Prostate gland (tissue), 2 donors: ENCODE data around the gene GAL3ST1. TPM values are rescaled to one million over a fixed set of nuclear protein-coding genes. Genes with fewer than 3 reads are reported as not detected.
"Not testable (repeated sequence)": the region's sequence is repeated elsewhere in the genome, so short reads cannot be mapped to it uniquely, and the experiment has no call there.

Experiments used
- DNase-seq: peaks from one replicate; pipeline ENCODE4 v3.0.0-alpha.2; 2019; ENCODE audit warnings: low spot score
- H3K27ac ChIP-seq, 2 donors: fragments of 200-600 bp; sonication (generic); 2 replicates each; pipeline ENCODE4 v1.5.1; 2017 to 2019
- H3K27me3 ChIP-seq: fragments of 200-600 bp; sonication (generic); replicated peaks from 2 replicates; pipeline ENCODE4 v1.5.1; 2019; ENCODE audit not compliant: insufficient read depth
- H3K36me3 ChIP-seq, 2 donors: fragments of 200-600 bp; sonication (generic); 1 replicate in 1 of 2; 2 replicates in 1 of 2; pipeline versions ENCODE4 v1.5.1 to v1.8.1; 2017 to 2019
- H3K4me1 ChIP-seq: fragments of 200-600 bp; sonication (generic); replicated peaks from 2 replicates; pipeline ENCODE4 v1.5.1; 2019
- H3K4me3 ChIP-seq, 2 donors: fragments of 200-600 bp; sonication (generic); 2 replicates each; pipeline ENCODE4 v1.5.1; 2017 to 2019
- H3K9me3 ChIP-seq: fragments of 200-600 bp; sonication (generic); 2 replicates; pipeline ENCODE4 v1.5.1; 2017
- CTCF ChIP-seq, 4 experiments: fragments of 200-600 bp in 2 of 4; fragments of 450-650 bp in 2 of 4; sonication (generic) in 2 of 4; IDR thresholded peaks; 1 replicate in 3 of 4; 2 replicates in 1 of 4; pipeline ENCODE4 v1.5.1; 2016 to 2019; ENCODE audit warnings: antibody characterized with exemption in 4 of 4, mild to moderate bottlenecking in 2 of 4, moderate library complexity in 2 of 4
- POLR2A ChIP-seq: fragments of 450-650 bp; IDR thresholded peaks from one replicate; pipeline ENCODE4 v1.6.1; 2016; ENCODE audit warnings: antibody characterized with exemption, mild to moderate bottlenecking
- POLR2AphosphoS5 ChIP-seq: sonication (generic); formaldehyde crosslinking; IDR thresholded peaks from one replicate; pipeline ENCODE4 v1.6.1; 2017; ENCODE audit warnings: antibody characterized with exemption
- WGBS: methylation state at CpG from one replicate; pipeline ENCODE4 v1.1.5; 2018; 5-methylcytosine and 5-hydroxymethylcytosine counted together
- intact Hi-C: fragments of 100-400 bp; cut with DNase I; formaldehyde crosslinking; loops from one replicate; pipeline ENCODE4 v1.14.2; 2022
- total RNA-seq, 2 donors: library from RNA; depleted of rRNA; stranded (reverse); fragments of >200 nt; gene quantifications; one replicate each; pipeline ENCODE4 v1.1.0, GENCODE V29; 2016

The GAL3ST1 gene
- 1 to 10 TPM; 1.1 to 9.7 TPM for total RNA-seq

DNA sequence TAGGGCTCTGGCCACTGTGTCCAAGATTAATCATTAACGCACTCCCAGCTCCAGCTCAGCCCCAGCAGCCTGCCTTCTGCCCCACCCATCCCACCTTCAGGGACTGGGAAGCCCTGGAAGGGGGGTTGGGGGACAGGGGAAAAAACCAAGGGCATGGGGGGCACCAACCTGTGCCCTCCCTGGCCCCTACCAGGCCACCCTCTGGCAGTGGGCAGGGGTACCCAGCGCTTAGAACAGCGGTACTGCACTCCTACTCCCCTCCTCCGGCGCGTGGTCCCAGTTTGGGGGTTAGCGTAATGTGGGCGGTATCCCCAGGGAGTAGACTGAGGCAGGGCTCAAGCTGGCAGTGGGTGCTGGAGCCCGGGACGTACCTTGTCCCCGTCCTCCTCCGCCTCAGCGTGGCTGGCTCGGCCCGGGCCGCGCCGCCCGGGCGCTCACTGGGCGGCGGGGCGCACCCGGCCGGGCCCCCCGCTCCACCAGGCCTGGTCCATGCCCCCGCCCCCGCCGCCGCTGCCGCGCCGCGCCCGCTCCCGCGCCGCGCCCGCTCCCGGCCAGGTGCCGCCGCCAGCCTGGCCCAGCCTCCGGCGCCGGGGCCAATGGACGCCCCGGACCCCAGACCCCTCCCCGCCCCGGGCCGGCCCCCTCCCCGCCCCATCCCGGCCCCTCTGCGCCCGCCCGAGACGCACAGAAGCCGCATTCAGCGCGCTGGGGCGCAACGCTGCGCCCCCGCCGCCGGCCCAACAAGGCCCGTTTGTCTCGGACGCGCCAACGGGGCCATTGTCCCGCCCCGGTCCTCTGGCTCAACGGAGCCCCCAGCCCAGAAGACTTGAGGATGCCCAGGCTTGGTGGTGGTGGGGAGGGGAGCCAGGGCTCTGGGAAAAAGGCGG, at the start of gene GAL3ST1:
TSS of gene GAL3ST1 (minus strand) at position 571 of the 887 bp plus-strand sequence. CDS start 17,273 bp downstream, outside the sequence.
- 22% methylated on average over 12 of the region's 75 CpGs for WGBS
- TF ChIP-seq POLR2A (no peak), CTCF (IDR thresholded peaks at IDR 0.05) (no peak), POLR2AphosphoS5 (no peak)
- intact Hi-C loops, result no loop called here
- DNase-seq, result no peak
- H3K27ac ChIP-seq, result no peak within 1 kb of the TSS
- no peaks in the 10 kb centered on the region for H3K27me3 ChIP-seq
- peaks cover 22 to 23% of the 10 kb centered on the region in 2 donors for H3K36me3 ChIP-seq
- no peaks in the 10 kb centered on the region for H3K9me3 ChIP-seq
- H3K4me3 ChIP-seq, result peak within 1 kb of the TSS; percentile 8 to 21
- H3K4me1 ChIP-seq, result peaks cover 2% of the 10 kb centered on the region

- H3K4me3 ChIP-seq, DNase-seq, H3K9me3 ChIP-seq, H3K27ac ChIP-seq, H3K36me3 ChIP-seq, H3K27me3 ChIP-seq, intact Hi-C loops, H3K4me1 ChIP-seq: not testable (repeated sequence)
- 87% methylated on average over 6 of the region's 6 CpGs for whole genome bisulfite sequencing
Measured at GRCh38 chr22:30619909-30620308, 45.4 kb upstream of the GAL3ST1 start.

DNA sequence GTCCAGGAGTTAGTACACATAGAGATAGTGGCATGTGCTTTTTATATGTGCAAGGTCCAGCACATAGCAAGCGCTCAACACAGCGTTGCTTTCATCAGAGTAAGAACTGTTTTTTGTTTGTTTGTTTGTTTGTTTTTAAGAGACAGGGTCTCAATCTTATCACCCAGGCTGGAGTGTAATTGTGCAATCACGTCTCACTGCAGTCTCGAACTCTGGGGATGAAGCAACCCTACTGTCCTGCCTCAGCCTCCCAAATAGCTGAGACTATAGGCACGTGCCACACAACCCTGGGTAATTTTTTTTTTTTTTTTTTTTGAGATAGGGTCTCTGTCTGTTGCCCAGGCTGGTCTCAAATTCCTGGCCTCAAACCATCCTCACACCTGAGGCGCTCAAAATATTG, 43.4 kb upstream of the GAL3ST1 start:
- Histone ChIP-seq H3K9me3 (no peaks in the 10 kb centered on the region), H3K27ac (no peak overlapping the region), H3K36me3 (peaks cover 0 to 5% of the 10 kb centered on the region in 2 donors), H3K4me3 (no peak overlapping the region), H3K4me1 (no peaks in the 10 kb centered on the region), H3K27me3 (no peaks in the 10 kb centered on the region)
- intact Hi-C loops, result no loop called here
- no peak for DNase-seq
- 87% methylated on average over 6 of the region's 6 CpGs for WGBS
- TF ChIP-seq POLR2A (no peak), POLR2AphosphoS5 (no peak), CTCF (IDR thresholded peaks at IDR 0.05) (no peak)

DNA sequence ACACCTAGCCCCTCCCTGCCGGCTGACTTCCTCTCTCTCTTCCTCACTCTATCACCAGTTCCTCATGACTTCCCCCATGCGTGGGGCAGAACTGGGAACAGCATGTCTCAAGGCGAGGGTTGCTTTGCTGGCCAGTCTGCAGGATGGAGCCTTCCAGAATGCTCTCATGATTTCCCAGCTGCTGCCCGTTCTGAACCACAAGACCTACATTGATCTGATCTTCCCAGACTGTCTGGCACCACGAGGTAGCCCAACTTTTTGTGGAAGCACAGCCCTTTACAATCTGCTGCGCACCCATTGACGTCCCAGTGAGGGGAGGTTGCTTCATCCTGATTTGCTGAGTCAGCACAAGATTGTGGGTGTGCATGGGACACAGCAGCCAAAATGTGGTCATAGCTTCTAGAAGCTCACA, 41.1 kb upstream of the GAL3ST1 start:
- H3K27ac ChIP-seq, result no peak overlapping the region
- no peak for DNase-seq
- no peaks in the 10 kb centered on the region for H3K9me3 ChIP-seq
- no peak overlapping the region for H3K4me3 ChIP-seq
- peaks cover 0 to 2% of the 10 kb centered on the region in 2 donors for H3K36me3 ChIP-seq
- 90% methylated on average over 7 of the region's 7 CpGs for WGBS
- no peak for TF ChIP-seq CTCF (IDR thresholded peaks at IDR 0.05)
- no peak for TF ChIP-seq POLR2AphosphoS5
- TF ChIP-seq POLR2A, result no peak
- no peaks in the 10 kb centered on the region for H3K4me1 ChIP-seq
- H3K27me3 ChIP-seq, result no peaks in the 10 kb centered on the region
- intact Hi-C loops, result no loop called here

DNA sequence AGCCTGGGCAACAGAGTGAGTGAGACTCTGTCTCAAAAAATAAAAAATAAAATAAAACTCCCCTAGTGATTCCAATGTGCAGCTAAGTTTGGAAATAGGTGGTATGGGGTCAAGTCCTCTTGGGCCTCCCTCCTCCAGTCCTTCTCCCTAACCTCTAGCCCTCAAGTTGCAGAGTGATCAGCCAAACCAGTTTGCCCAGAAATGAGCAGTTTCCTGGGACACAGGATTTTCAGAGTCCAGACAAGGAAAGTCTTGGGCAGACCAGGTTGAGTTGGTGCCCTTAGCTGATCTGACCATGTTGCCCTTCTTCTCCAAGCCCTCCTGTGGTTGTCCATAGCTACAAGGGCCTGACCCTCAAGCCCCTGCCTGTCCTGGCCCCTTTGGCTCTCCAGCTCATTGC, 40.4 kb upstream of the GAL3ST1 start:
- H3K27me3 ChIP-seq, result no peaks in the 10 kb centered on the region
- no peak overlapping the region for H3K4me3 ChIP-seq
- H3K9me3 ChIP-seq, result no peaks in the 10 kb centered on the region
- DNase-seq, result no peak
- no peaks in the 10 kb centered on the region for H3K36me3 ChIP-seq
- H3K4me1 ChIP-seq, result no peaks in the 10 kb centered on the region
- intact Hi-C loops, result no loop called here
- TF ChIP-seq CTCF (IDR thresholded peaks at IDR 0.05) (no peak), POLR2AphosphoS5 (no peak), POLR2A (no peak)
- no peak overlapping the region for H3K27ac ChIP-seq
